ENCODE data around the gene FAM53B. TPM values are rescaled to one million over a fixed set of nuclear protein-coding genes. Genes with fewer than 3 reads are reported as not detected.

Gene FAM53B
- total RNA-seq, 4 donors from 2014 or later, result 41.0 to 110 (median 50.0) TPM

DNA sequence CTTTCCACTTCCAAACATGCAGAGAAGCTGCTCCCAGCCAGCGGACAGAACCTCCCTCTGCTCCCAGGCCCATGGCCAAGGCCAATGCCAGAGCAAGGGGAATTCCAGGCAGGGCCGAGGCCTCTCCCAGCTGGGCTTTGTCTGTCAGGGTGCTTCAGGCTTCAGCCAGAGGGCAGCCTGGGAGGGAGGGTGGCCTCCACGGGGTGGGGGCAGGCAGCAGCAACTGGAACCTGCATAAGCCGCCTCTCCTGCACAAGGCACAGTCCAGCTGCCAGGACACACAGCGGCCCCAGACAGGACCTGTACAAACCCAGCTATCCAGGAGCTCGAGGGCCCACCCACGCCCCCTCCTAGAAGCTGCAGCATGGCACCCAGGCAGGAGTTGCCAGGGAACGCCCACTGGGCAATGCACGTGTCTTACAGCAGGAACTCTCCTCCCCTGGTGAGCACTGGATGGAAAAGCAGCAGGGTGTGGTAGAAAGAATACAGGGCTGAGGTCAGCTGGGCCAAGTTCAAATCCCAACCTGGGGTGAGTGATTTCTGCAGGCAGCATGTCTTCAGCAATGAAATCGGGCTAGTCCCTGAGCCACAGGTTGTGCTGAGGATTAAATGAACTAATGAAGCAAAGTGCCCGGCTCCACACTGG is 7.6 kb downstream of the FAM53B start:
- intact Hi-C loops (cut with DNase I; ENCODE audit: low total_unique reads), result no loop called here
- H3K9me3 ChIP-seq, result no peaks in the 10 kb centered on the region
- H3K4me1 ChIP-seq, result peaks cover 90 to 100% (median 97%) of the 10 kb centered on the region in 4 donors
- no peaks in the 10 kb centered on the region for H3K27me3 ChIP-seq
- peak overlapping the region in 1 of 4 donors; percentile 33 for H3K4me3 ChIP-seq
- TF ChIP-seq POLR2AphosphoS5 (IDR thresholded peaks at IDR 0.05) (peak; percentile 68 to 82 (median 72)), POLR2A (IDR thresholded peaks at IDR 0.05) (no peak)
- TF ChIP-seq, protein P1, sequence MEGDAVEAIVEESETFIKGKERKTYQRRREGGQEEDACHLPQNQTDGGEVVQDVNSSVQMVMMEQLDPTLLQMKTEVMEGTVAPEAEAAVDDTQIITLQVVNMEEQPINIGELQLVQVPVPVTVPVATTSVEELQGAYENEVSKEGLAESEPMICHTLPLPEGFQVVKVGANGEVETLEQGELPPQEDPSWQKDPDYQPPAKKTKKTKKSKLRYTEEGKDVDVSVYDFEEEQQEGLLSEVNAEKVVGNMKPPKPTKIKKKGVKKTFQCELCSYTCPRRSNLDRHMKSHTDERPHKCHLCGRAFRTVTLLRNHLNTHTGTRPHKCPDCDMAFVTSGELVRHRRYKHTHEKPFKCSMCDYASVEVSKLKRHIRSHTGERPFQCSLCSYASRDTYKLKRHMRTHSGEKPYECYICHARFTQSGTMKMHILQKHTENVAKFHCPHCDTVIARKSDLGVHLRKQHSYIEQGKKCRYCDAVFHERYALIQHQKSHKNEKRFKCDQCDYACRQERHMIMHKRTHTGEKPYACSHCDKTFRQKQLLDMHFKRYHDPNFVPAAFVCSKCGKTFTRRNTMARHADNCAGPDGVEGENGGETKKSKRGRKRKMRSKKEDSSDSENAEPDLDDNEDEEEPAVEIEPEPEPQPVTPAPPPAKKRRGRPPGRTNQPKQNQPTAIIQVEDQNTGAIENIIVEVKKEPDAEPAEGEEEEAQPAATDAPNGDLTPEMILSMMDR (IDR thresholded peaks at IDR 0.05), result peak in 1 of 5 experiments; percentile 29
- peak; percentile 86 for DNase-seq
- H3K36me3 ChIP-seq, result no peaks in the 10 kb centered on the region
- in situ Hi-C loops (cut with MboI; ENCODE audit: low pct_ligation_motif_present in 1 of 4, low pct_unique_long_range_greater_than_20kb in 1 of 4, low sequenced_read_pairs in 3 of 4), result loop anchor here in 2 of 4 donors (10.0 to 25.0 kb wide), 2 partner anchors 92 to 99 kb away; no protein-coding TSS in a partner anchor
- 41% methylated on average over 11 of the region's 11 CpGs; no CpG with 5 or more reads in 1 of the 2 donors for WGBS, 2 donors (ENCODE audit: low coverage in 1 of 2)
- peak overlapping the region; percentile 86 to 94 (median 89) for H3K27ac ChIP-seq

DNA sequence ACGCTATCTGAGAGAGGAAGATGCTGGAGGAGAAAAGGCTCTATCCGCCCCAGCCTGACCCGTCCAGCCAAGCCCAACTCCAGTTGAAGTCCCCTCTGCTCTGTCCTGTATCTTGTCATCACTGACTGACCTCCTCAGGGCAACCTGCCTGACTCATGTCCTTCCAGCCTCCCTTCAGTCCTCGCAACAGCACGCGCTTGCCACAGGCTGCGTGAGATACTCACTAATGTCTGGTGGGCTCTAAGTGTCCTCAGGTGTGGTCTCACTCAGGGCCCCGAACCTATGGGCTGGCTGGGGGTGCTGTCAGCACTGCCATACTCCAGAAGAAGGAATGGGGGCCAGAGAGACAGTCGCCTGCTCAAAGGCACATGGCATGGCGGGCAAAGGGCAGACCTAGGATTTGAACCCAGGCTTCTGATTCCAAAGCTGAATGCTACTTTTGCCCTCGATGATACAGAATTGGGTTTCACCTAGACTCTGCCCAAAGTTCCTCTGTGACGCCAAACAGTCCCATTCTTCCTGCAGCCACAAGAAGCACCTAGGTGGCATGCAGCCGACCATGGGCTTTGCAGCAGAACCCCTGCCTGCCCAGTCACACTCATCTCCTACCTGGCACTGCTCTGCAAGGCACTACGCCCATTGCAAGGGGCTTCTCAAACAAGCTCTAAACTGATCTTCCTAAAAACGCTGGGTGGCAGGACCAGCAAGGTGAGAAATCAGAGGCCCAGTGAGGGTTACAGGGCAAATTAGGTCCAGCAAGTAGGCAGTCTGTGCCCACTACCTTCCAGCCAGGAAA is 8.5 kb downstream of the FAM53B start:
- in situ Hi-C loops (cut with MboI; ENCODE audit: low pct_ligation_motif_present in 1 of 4, low pct_unique_long_range_greater_than_20kb in 1 of 4, low sequenced_read_pairs in 3 of 4), result loop anchor here in 2 of 4 donors (10.0 to 25.0 kb wide), 2 partner anchors 91 to 98 kb away; no protein-coding TSS in a partner anchor

DNA sequence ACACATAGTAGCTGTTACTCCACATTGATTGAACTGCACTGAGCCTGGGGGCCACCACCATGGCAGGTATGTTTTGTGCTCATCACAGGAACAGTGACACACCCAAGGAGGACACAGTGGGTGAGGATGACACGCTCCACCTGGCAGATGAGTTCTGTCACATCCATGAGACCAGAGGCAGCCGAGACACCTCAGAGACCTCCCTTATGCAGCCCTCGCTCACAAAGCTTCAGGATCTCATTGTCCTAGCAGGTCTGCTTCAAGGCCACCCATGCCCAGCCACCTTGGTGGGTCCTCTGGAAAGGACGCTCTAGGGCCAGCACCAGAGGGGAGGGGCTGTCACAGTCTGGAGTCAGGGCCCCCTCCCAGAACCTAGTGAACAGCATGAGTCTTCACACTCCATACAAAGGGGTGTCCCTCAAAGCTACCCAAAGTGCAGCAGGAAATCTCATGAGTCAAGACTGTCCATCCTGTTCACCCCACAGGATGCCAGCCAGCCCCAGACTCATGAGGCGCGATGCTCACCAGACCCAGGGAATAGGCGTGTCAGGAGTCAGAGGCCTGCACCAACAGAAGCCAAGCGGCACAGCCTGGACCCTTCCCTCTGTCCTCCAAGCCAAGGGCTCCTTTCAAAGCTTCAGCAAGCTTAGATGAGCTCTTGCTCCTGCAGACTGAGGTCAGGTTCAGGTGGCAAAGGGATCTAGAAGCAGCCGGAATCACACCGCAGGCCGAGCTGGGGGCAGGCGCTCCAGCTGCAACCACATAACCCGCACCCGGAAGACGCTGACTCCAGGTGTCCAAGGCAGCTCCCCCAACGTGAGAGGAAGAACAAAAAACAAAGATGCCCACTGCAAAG is 9.6 kb downstream of the FAM53B start:
- intact Hi-C loops (cut with DNase I; ENCODE audit: low total_unique reads), result no loop called here
- TF ChIP-seq, protein P1 (IDR thresholded peaks at IDR 0.05), result no peak
- TF ChIP-seq POLR2AphosphoS5 (IDR thresholded peaks at IDR 0.05) (no peak), EP300 (IDR thresholded peaks at IDR 0.05; ENCODE audit: low read depth) (no peak), POLR2A (IDR thresholded peaks at IDR 0.05) (no peak)
- Histone ChIP-seq H3K4me3 (no peak overlapping the region), H3K36me3 (no peaks in the 10 kb centered on the region), H3K4me1 (peaks cover 75 to 100% (median 83%) of the 10 kb centered on the region in 4 donors), H3K27ac (peak overlapping the region; percentile 86 to 94 (median 89)), H3K27me3 (no peaks in the 10 kb centered on the region), H3K9me3 (no peaks in the 10 kb centered on the region)
- WGBS, 2 donors (ENCODE audit: low coverage in 1 of 2), result 88% methylated on average over 16 of the region's 16 CpGs; no CpG with 5 or more reads in 1 of the 2 donors
- DNase-seq, result no peak
- in situ Hi-C loops (cut with MboI; ENCODE audit: low pct_ligation_motif_present in 1 of 4, low pct_unique_long_range_greater_than_20kb in 1 of 4, low sequenced_read_pairs in 3 of 4), result loop anchor here in 2 of 4 donors (10.0 to 25.0 kb wide), 2 partner anchors 90 to 97 kb away; no protein-coding TSS in a partner anchor

More for the DNA sequence above, 8.5 kb downstream of the FAM53B start:
- Histone ChIP-seq H3K27ac (peak overlapping the region; percentile 86 to 94 (median 89)), H3K4me1 (peaks cover 83 to 100% (median 91%) of the 10 kb centered on the region in 4 donors), H3K27me3 (no peaks in the 10 kb centered on the region), H3K4me3 (peak overlapping the region in 1 of 4 donors; percentile 33), H3K36me3 (no peaks in the 10 kb centered on the region), H3K9me3 (no peaks in the 10 kb centered on the region)
- 90 to 100% methylated on average over 3 to 15 of the region's 15 CpGs for WGBS, 2 donors (ENCODE audit: low coverage in 1 of 2)
- TF ChIP-seq, protein P1 (IDR thresholded peaks at IDR 0.05), result no peak
- no peak for DNase-seq
- intact Hi-C loops (cut with DNase I; ENCODE audit: low total_unique reads), result no loop called here
